Measurements from ENCODE around the gene PBX3. TPM values are rescaled to one million over a fixed set of nuclear protein-coding genes. Genes with fewer than 3 reads are reported as not detected.

Gene PBX3
- total RNA-seq: 10.6 and 11.5 TPM in 2 replicates

- no peaks in the 10 kb centered on the region for H3K27me3 ChIP-seq (ENCODE audit: control insufficient read depth, insufficient read depth, low read length)
- no peaks in the 10 kb centered on the region for H3K36me3 ChIP-seq (ENCODE audit: control insufficient read depth, insufficient read depth, low read length)
- no peak for DNase-seq (ENCODE audit: low read depth)
- no peak for TF ChIP-seq CTCF (IDR thresholded peaks at IDR 0.05; ENCODE audit: insufficient read depth, low read length, poor library complexity, severe bottlenecking)
- H3K4me3 ChIP-seq (ENCODE audit: low read depth, low read length): peak within 1 kb of the TSS; percentile 63
Measured at GRCh38 chr9:125747053-125747764, at the start of gene PBX3. Gene PBX3 (plus strand): TSS chr9:125747373.

- no peaks in the 10 kb centered on the region for H3K36me3 ChIP-seq (ENCODE audit: control insufficient read depth, insufficient read depth, low read length)
- no peak for DNase-seq (ENCODE audit: low read depth)
- no peak overlapping the region for H3K4me3 ChIP-seq (ENCODE audit: low read depth, low read length)
- H3K27me3 ChIP-seq (ENCODE audit: control insufficient read depth, insufficient read depth, low read length): no peaks in the 10 kb centered on the region
- TF ChIP-seq CTCF (IDR thresholded peaks at IDR 0.05; ENCODE audit: insufficient read depth, low read length, poor library complexity, severe bottlenecking): no peak
Measured at GRCh38 chr9:125699870-125700269, 47.3 kb upstream of the PBX3 start.

- no peak for TF ChIP-seq CTCF (IDR thresholded peaks at IDR 0.05; ENCODE audit: insufficient read depth, low read length, poor library complexity, severe bottlenecking)
- Histone ChIP-seq H3K4me3 (ENCODE audit: low read depth, low read length) (no peak overlapping the region), H3K27me3 (ENCODE audit: control insufficient read depth, insufficient read depth, low read length) (no peaks in the 10 kb centered on the region), H3K36me3 (ENCODE audit: control insufficient read depth, insufficient read depth, low read length) (no peaks in the 10 kb centered on the region)
- DNase-seq (ENCODE audit: low read depth): no peak
Measured at GRCh38 chr9:125700791-125701190, 46.4 kb upstream of the PBX3 start.

- H3K27me3 ChIP-seq (ENCODE audit: control insufficient read depth, insufficient read depth, low read length): no peaks in the 10 kb centered on the region
- no peaks in the 10 kb centered on the region for H3K36me3 ChIP-seq (ENCODE audit: control insufficient read depth, insufficient read depth, low read length)
- H3K4me3 ChIP-seq (ENCODE audit: low read depth, low read length): no peak overlapping the region
- no peak for TF ChIP-seq CTCF (IDR thresholded peaks at IDR 0.05; ENCODE audit: insufficient read depth, low read length, poor library complexity, severe bottlenecking)
- peak; percentile 58 for DNase-seq (ENCODE audit: low read depth)
Measured at GRCh38 chr9:125701351-125701750, 45.8 kb upstream of the PBX3 start.

- TF ChIP-seq CTCF (IDR thresholded peaks at IDR 0.05; ENCODE audit: insufficient read depth, low read length, poor library complexity, severe bottlenecking): no peak
- no peak for DNase-seq (ENCODE audit: low read depth)
- H3K27me3 ChIP-seq (ENCODE audit: control insufficient read depth, insufficient read depth, low read length): no peaks in the 10 kb centered on the region
Measured at GRCh38 chr9:125703662-125704061, 43.5 kb upstream of the PBX3 start.

GRCh38 chr9:125705893-125706292 is 41.3 kb upstream of the PBX3 start:
- H3K4me3 ChIP-seq (ENCODE audit: low read depth, low read length): peak overlapping the region; percentile 99
- H3K27me3 ChIP-seq (ENCODE audit: control insufficient read depth, insufficient read depth, low read length): no peaks in the 10 kb centered on the region
- H3K36me3 ChIP-seq (ENCODE audit: control insufficient read depth, insufficient read depth, low read length): no peaks in the 10 kb centered on the region
- no peak for DNase-seq (ENCODE audit: low read depth)
- no peak for TF ChIP-seq CTCF (IDR thresholded peaks at IDR 0.05; ENCODE audit: insufficient read depth, low read length, poor library complexity, severe bottlenecking)

More at GRCh38 chr9:125703662-125704061, 43.5 kb upstream of the PBX3 start:
- no peak overlapping the region for H3K4me3 ChIP-seq (ENCODE audit: low read depth, low read length)
- H3K36me3 ChIP-seq (ENCODE audit: control insufficient read depth, insufficient read depth, low read length): no peaks in the 10 kb centered on the region

All from kidney epithelial cell (primary cell).